Left cardiac atrium (tissue), 4 donors: ENCODE data around the gene SNW1. TPM values are rescaled to one million over a fixed set of nuclear protein-coding genes. Genes with fewer than 3 reads are reported as not detected.

Experiments used
- ATAC-seq, 2 donors: fragments of 200-7000 bp; cut with Tn5 transposase; one replicate each; pipeline ENCODE4 v1.9.1; 2020; ENCODE audit warnings: mild to moderate bottlenecking in 2 of 2, moderate library complexity in 2 of 2
- DNase-seq: peaks from one replicate; pipeline ENCODE4 v3.0.0-alpha.2; 2020
- intact Hi-C, 2 donors: fragments of 100-400 bp; cut with DNase I; formaldehyde crosslinking; loops; one replicate each; pipeline versions ENCODE4 v1.14.1 to v1.15.1; 2022 to 2023
- total RNA-seq, 2 donors: library from RNA; stranded (reverse); fragmentation: NEBNext Ultra II Directional; extraction: Animal tissue kit (Norgen Biotek cat#: 25700); gene quantifications; one replicate each; pipeline ENCODE4 v1.2.1, GENCODE V29; 2021
- donor health status: DM: no; HTN: yes; CAD: no.
- donor health status: DM: no; HTN: yes; CAD: no; lungs with severe emphysema.
- donor health status: DM: yes; HTN: yes; CAD: no.
- donor health status: Dilated cardiomyopathy.

SNW1 gene
- total RNA-seq, 2 donors from 2014 or later: 53.1 to 56.6 TPM

DNA sequence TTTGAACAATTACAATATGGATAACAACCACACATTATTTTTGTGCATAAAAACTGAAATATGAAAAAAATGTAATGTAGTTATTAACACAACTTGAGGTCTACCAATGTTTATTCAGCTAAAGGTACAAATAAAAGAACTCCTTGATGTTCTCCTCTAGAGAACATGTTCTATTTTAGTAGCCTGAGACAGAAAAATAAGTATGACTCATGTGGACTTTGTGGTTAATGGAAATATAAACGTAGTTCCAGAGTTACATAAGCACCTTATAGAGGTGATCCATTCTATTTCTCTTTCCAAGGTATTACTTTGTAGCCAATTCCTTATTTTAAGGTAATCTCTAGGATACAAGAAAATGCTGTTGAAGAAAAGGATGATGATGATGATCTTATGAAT, 78.8 kb downstream of the SNW1 start:
- no peak for DNase-seq
- intact Hi-C loops: no loop called here
- ATAC-seq: no peak

DNA sequence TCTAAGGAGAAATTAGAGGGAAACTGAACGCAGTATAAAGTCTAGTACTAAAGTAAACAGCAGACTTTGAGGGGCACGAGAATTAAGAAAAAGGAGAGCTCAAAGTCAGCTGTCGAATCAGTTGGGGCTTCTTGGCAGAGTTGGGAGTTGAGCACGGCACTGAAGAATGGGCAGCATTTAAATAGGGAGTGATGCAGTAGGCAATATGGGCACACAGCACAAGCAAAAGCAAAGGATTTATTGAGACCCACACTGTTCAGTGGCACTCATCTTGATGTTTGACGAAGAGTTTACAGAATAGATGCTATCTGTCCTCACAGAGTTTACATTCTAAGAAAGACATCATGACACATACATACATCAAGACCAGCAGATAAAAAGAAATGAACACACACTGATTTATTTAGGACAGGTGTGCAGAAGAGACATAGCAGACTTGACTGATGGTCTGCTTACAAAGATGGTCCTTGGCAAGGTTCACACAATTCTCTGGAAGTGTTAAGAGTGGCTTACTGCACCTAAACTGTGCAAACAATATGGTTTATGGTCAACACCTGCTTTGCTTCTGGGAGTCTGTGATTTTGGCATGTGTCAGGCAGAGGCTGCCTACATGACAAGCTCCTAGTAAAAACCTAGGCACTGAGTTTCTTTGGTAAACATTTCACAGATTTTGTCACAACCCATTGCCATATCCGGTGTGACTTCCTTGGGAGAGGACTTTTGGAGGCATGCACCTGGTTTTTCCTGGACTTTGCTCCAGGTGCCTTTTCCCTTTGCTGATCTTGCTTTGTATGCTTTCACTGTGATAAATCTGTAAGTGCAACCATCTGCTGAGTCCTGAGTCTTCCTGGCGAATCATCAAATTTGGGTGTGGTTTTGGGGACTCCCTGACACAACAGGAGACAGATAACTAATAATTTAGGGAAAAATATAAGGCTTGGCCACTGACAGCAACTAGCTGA, 79.5 kb downstream of the SNW1 start:
- DNase-seq (no peak), ATAC-seq (no peak)
- intact Hi-C loops: no loop called here

GRCh38 chr14:77674931-77675330, 86.0 kb downstream of the SNW1 start:
- no peak for DNase-seq
- no peak for ATAC-seq
- intact Hi-C loops: no loop called here

GRCh38 chr14:77673193-77673592, 87.8 kb downstream of the SNW1 start:
- intact Hi-C loops: no loop called here
- ATAC-seq (no peak), DNase-seq (no peak)

Other genes starting within 250 kb of the SNW1 start
- 10 to 100 TPM; 16.1 to 18.4 TPM for gene SPTLC2, start 144.5 kb downstream of the SNW1 start, total RNA-seq
- 10 to 100 TPM in 1 of 2 donors, 1 to 10 TPM in 1; 9.8 to 10.6 TPM for gene ALKBH1, start 53.1 kb downstream of the SNW1 start, total RNA-seq
- gene SLIRP, start 53.1 kb downstream of the SNW1 start, total RNA-seq: 100 to 1,000 TPM; 144 to 164 TPM
- 1 to 10 TPM; 6.4 to 8.4 TPM for gene ADCK1, start 39.0 kb upstream of the SNW1 start, total RNA-seq